AG09319 (cell line): ENCODE measurements around the gene ADAMTS8.

Source experiments
- DNase-seq: peaks from one replicate; pipeline ENCODE4 v3.0.0-alpha.2; 2010; ENCODE audit warnings: low read depth; ENCODE audit errors: extremely low read depth
- CTCF ChIP-seq: IDR thresholded peaks from 2 replicates; pipeline ENCODE4 v1.5.1; 2011; ENCODE audit warnings: low read depth, mild to moderate bottlenecking, inconsistent platforms, low read length, moderate library complexity

The ADAMTS8 gene

DNA sequence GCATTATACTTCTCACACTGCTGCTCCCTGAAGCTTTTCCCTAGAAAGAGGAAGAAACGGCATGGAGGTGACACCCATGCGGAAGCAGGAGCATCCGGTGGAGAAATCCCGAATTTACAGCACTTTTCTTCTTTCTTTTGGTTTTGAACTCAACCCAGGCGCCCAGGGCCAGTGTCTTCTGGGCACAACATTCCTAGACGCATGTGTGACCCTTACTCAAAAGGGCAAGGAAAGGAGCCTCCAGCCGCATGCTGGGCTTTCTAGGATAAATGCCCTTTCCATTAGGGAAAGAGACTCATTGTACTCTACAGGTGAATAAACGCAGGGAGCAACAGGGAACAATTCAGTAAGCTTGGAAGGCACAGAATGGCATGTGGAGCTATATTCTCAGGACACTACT is 19.5 kb downstream of the ADAMTS8 start:
- no peak for TF ChIP-seq CTCF

DNA sequence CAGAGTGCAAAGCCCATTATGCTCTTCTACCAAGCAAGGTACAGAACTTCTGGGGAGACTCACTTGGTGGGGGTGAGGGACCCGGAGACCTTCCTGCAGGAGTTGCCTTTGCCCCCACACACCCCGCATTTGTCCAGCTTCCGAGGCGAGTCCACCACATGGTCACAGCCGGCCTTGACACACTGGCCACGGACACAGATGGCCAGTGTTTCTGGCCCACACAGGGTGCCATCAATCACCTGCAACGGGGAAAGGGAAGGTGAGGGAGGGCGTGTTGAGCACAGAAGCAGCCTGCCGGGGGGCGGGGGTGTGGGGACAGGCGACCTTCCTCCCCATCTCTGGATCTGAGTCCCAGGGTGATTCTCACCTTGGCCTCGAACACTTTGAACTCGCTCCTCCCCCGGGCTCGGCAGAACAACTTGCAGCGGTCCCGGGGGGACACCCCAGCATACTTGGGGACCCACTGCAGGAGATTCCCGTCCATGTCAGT is 20.0 kb downstream of the ADAMTS8 start:
- no peak for DNase-seq
- TF ChIP-seq CTCF: no peak

More for the DNA sequence above, 19.5 kb downstream of the ADAMTS8 start:
- no peak for DNase-seq

GRCh38 chr11:130407978-130408377 is 20.4 kb downstream of the ADAMTS8 start:
- DNase-seq: no peak
- TF ChIP-seq CTCF: no peak

DNA sequence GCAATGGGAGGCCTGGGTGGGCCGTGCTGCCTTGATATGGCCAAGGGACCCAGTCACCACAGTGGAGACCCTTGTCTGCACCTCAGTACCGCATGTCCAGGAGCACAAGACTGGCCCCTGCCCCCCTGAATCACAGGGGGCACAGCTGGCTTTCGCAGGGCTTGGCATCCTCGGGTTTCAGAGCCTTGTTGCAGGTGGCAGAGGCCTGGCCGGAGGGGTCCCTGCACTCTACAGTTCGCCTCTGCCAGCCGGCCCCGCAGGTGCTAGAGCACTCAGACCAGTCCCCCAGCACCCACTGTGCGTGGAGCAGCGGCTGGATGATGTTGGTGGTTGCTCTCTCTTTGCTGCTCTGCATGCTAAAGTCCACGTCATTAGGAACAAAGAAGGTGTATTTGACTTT is 23.0 kb downstream of the ADAMTS8 start:
- no peak for DNase-seq
- TF ChIP-seq CTCF: no peak

GRCh38 chr11:130404727-130405126 is 23.7 kb downstream of the ADAMTS8 start:
- TF ChIP-seq CTCF: no peak

GRCh38 chr11:130403967-130404366 is 24.4 kb downstream of the ADAMTS8 start:
- DNase-seq: no peak
- TF ChIP-seq CTCF: no peak

More at GRCh38 chr11:130404727-130405126, 23.7 kb downstream of the ADAMTS8 start:
- DNase-seq: no peak

DNA sequence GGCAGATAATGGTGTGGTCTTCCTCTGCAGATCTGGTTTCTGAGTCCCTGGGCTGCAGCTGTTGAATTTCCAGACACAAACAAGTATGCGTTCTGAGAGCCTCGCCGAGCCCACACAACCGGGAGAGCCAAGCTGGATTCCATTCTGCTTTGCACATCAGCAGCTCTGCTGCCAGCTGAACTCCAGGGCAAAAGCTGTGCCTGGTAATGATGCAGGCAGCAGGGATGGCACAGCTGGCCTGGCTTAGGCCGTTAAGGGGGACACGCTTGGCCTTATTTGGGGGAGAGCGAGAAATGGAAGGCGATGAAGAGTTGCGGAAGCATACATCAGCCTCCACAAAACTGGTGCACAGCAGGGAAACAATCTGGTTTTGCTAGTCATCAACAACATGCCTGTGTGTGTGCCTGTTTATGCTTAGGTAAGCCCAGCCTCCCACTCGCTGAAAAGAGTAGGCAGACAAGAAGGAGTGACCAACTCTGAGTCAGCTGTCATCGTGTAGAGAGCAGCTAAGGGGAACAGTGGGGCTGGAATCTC is 25.1 kb downstream of the ADAMTS8 start:
- TF ChIP-seq CTCF: no peak
- DNase-seq: peak; percentile 66
